Spleen (tissue), 11 donors: ENCODE results near the gene GABPB1. TPM values are rescaled to one million over a fixed set of nuclear protein-coding genes. Genes with fewer than 3 reads are reported as not detected.
"Not testable (repeated sequence)": the region's sequence is repeated elsewhere in the genome, so short reads cannot be mapped to it uniquely, and the experiment has no call there.

ENCODE experiments used
- DNase-seq: peaks from one replicate; pipeline ENCODE4 v3.0.0-alpha.2; 2020
- H3K27ac ChIP-seq, 8 donors: fragments of 200-600 bp; sonication (generic) in 7 of 8; 1 replicate in 4 of 8; 2 replicates in 4 of 8; pipeline versions ENCODE4 v1.5.0 to v1.8.0; 2016 to 2021; ENCODE audit warnings: inconsistent platforms in 4 of 8, mild to moderate bottlenecking in 4 of 8, moderate library complexity in 1 of 8
- H3K27me3 ChIP-seq, 7 donors: fragments of 200-600 bp; sonication (generic) in 6 of 7; replicated peaks in 1 of 7; 1 replicate in 4 of 7; 2 replicates in 3 of 7; pipeline versions ENCODE4 v1.5.0 to v1.8.0; 2016 to 2021; ENCODE audit warnings: inconsistent platforms in 3 of 7, mild to moderate bottlenecking in 1 of 7
- H3K36me3 ChIP-seq, 6 donors: fragments of 200-600 bp; sonication (generic) in 5 of 6; 1 replicate in 4 of 6; 2 replicates in 2 of 6; pipeline versions ENCODE4 v1.5.0 to v1.8.0; 2016 to 2021; ENCODE audit warnings: inconsistent platforms in 2 of 6
- H3K4me1 ChIP-seq, 6 donors: fragments of 200-600 bp; sonication (generic) in 5 of 6; 1 replicate in 3 of 6; 2 replicates in 3 of 6; pipeline versions ENCODE4 v1.5.0 to v1.8.0; 2016 to 2021; ENCODE audit warnings: inconsistent platforms in 3 of 6
- H3K4me3 ChIP-seq, 8 donors: fragments of 200-600 bp; sonication (generic) in 7 of 8; 1 replicate in 4 of 8; 2 replicates in 4 of 8; pipeline versions ENCODE4 v1.5.0 to v1.8.0; 2016 to 2021; ENCODE audit warnings: inconsistent platforms in 4 of 8, mild to moderate bottlenecking in 4 of 8, moderate library complexity in 2 of 8
- H3K9me3 ChIP-seq, 8 donors: fragments of 200-600 bp; sonication (generic) in 7 of 8; 1 replicate in 4 of 8; 2 replicates in 4 of 8; pipeline versions ENCODE4 v1.5.0 to v1.8.0; 2016 to 2021; ENCODE audit warnings: inconsistent platforms in 4 of 8
- POLR2A ChIP-seq, 3 donors: fragments of 450-650 bp; IDR thresholded peaks; one replicate each; pipeline ENCODE4 v1.5.1; 2017; ENCODE audit warnings: antibody characterized with exemption in 3 of 3, mild to moderate bottlenecking in 1 of 3
- POLR2AphosphoS5 ChIP-seq, 3 donors: sonication (generic); formaldehyde crosslinking; IDR thresholded peaks; one replicate each; pipeline ENCODE4 v1.5.1; 2017; ENCODE audit warnings: antibody characterized with exemption in 3 of 3
- WGBS, 5 donors: extraction: QIAGEN DNeasy Blood & Tissue Kit in 3 of 5; methylation state at CpG; one replicate each; pipeline versions ENCODE4 v1.1.5 to v1.1.7; 2013 to 2018; 5-methylcytosine and 5-hydroxymethylcytosine counted together
- intact Hi-C: fragments of 100-400 bp; cut with DNase I; formaldehyde crosslinking; loops from one replicate; pipeline ENCODE4 v1.15.0; 2023; ENCODE audit warnings: low total_unique reads
- polyA plus RNA-seq, 3 donors: library from polyadenylated mRNA; stranded (reverse); fragments of 200-250 nt; gene quantifications; one replicate each; pipeline ENCODE4 v1.2.1, GENCODE V29; 2013
- total RNA-seq, 7 donors: library from RNA; depleted of rRNA in 3 of 7; stranded (reverse); fragments of >200 nt in 3 of 7; fragmentation: NEBNext Ultra II Directional in 4 of 7; extraction: Animal tissue kit (Norgen Biotek cat#: 25700) in 4 of 7; gene quantifications; one replicate each; pipeline versions ENCODE4 v1.1.0 to v1.2.1, GENCODE V29; 2016 to 2021
- TF ChIP-seq, protein P1 (sequence below), 11 experiments: fragments of 200-600 bp in 7 of 11; fragments of 450-650 bp in 4 of 11; sonication (generic) in 4 of 11; IDR thresholded peaks in 8 of 11; conservative IDR thresholded peaks in 3 of 11; 1 replicate in 7 of 11; 2 replicates in 4 of 11; pipeline versions ENCODE4 v1.4.0 to v1.8.0; 2016 to 2021; ENCODE audit warnings: antibody characterized with exemption in 11 of 11, inconsistent platforms in 4 of 11, mild to moderate bottlenecking in 1 of 11
- donor health status: healthy with polysubstance abuse.
- donor health status: DM: no; HTN: no; CAD: no; lungs with moderate emphysema.
- donor health status: DM: no; HTN: no; CAD: no.
- donor health status: Bipolar disorder and iron deficiency.
- donor health status: healthy.
- donor health status: DM: no; HTN: no; CAD: no.
- donor health status: DM: yes; HTN: yes; CAD: no.

Gene GABPB1
- total and polyA plus RNA-seq, 10 donors, result 7.7 to 36.9 (median 21.8) TPM

DNA sequence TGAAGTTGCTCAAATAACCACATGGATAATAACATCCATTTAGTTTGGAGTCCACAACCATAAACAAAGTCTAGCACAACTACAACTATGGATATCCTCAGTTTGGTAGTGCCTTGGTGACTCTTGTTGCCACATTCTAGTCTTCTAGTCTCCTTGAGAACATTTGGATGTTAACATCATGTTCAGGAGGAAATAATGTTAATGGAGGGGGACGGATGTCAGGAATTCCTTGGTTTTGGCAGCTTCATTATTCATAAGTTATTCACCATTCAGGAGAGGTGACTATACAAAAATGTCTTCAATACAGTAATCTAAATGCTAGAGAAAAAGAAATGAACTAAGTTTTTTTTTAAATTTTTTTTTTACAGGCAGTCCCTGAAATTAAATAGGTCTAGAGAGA lies 26.4 kb upstream of the GABPB1 start:
- DNase-seq, result no peak
- H3K4me1 ChIP-seq, result peaks cover 0 to 9% (median 0%) of the 10 kb centered on the region in 6 donors
- no peak overlapping the region for H3K27ac ChIP-seq
- H3K36me3 ChIP-seq, result no peaks in the 10 kb centered on the region
- H3K9me3 ChIP-seq, result no peaks in the 10 kb centered on the region
- WGBS, 5 donors, result 53 to 86% (median 77%) methylated on average over 1 of the region's 1 CpG
- no peak overlapping the region for H3K4me3 ChIP-seq
- TF ChIP-seq POLR2A (IDR thresholded peaks at IDR 0.05) (no peak), POLR2AphosphoS5 (IDR thresholded peaks at IDR 0.05) (no peak)
- TF ChIP-seq, protein P1, sequence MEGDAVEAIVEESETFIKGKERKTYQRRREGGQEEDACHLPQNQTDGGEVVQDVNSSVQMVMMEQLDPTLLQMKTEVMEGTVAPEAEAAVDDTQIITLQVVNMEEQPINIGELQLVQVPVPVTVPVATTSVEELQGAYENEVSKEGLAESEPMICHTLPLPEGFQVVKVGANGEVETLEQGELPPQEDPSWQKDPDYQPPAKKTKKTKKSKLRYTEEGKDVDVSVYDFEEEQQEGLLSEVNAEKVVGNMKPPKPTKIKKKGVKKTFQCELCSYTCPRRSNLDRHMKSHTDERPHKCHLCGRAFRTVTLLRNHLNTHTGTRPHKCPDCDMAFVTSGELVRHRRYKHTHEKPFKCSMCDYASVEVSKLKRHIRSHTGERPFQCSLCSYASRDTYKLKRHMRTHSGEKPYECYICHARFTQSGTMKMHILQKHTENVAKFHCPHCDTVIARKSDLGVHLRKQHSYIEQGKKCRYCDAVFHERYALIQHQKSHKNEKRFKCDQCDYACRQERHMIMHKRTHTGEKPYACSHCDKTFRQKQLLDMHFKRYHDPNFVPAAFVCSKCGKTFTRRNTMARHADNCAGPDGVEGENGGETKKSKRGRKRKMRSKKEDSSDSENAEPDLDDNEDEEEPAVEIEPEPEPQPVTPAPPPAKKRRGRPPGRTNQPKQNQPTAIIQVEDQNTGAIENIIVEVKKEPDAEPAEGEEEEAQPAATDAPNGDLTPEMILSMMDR (IDR thresholded peaks at IDR 0.05 in 8 of 11, conservative IDR thresholded peaks at IDR 0.05 in 3 of 11), result no peak
- intact Hi-C loops, result no loop called here
- H3K27me3 ChIP-seq, result no peaks in the 10 kb centered on the region

DNA sequence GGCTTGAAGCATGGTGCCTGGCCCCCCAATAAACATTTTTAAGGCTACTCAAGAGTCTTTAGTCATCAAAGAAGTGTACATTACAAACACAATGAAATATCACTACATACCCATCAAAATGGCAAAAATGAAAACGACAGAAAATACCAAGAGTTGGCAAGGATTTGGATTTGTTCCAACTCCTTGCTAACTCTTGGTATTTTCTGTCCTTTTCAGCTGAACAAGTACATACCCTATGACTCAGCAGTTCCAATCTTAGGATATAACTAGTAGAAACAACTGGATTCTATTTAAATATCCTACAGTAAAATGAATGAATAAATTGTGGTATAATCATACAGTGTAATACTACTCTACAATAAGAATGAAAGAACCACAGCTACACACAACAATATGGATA lies 25.1 kb upstream of the GABPB1 start:
- Histone ChIP-seq H3K36me3 (no peaks in the 10 kb centered on the region), H3K27me3 (no peaks in the 10 kb centered on the region), H3K4me1 (peaks cover 0 to 9% (median 0%) of the 10 kb centered on the region in 6 donors), H3K4me3 (no peak overlapping the region), H3K9me3 (no peaks in the 10 kb centered on the region), H3K27ac (no peak overlapping the region)
- WGBS, 5 donors, result 27 to 93% (median 48%) methylated on average over 1 of the region's 1 CpG
- no peak for DNase-seq
- intact Hi-C loops, result no loop called here
- TF ChIP-seq POLR2AphosphoS5 (IDR thresholded peaks at IDR 0.05) (no peak), POLR2A (IDR thresholded peaks at IDR 0.05) (no peak)
- TF ChIP-seq, protein P1 (IDR thresholded peaks at IDR 0.05 in 8 of 11, conservative IDR thresholded peaks at IDR 0.05 in 3 of 11), result no peak

DNA sequence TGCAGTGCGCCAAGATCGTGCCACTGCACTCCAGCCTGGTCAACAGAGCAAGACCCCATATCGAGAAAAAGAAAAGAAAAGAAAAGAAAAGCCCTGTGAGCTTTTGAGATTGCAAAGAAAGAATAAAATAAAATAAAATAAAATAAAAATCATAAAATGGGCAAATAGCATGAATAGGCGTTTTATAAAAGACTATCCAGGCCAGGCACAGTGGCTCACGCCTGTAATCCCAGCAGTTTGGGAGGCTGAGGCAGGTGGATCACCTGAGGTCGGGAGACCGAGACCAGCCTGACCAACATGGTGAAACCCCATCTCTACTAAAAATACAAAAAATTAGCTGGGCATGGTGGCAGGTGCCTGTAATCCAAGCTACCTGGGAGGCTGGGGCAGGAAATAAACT lies 24.4 kb upstream of the GABPB1 start:
- H3K27ac ChIP-seq, intact Hi-C loops, H3K4me1 ChIP-seq, DNase-seq, H3K9me3 ChIP-seq, H3K27me3 ChIP-seq, H3K36me3 ChIP-seq, H3K4me3 ChIP-seq: not testable (repeated sequence)
- 91 to 97% (median 94%) methylated on average over 7 of the region's 7 CpGs for WGBS, 5 donors

DNA sequence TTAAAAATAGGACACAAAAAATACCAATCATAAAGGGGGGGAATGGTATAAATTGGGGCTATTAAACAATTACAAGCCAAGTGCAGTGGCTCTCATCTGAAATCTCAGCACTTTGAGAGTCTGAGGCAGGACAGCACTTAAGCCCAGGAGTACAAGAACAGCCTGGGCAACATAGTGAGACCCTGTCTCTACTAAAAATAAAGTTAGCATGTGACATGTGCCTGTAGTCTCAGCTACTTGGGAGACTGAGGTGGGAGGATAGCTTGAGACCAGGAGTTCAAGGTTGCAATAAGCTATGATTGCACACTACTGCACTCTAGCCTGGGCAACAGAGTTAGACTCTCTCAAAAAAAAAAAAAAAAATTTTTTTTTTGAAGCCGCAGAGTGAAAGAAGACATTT lies 23.8 kb upstream of the GABPB1 start:
- DNase-seq, result no peak
- Histone ChIP-seq H3K27ac (no peak overlapping the region), H3K27me3 (no peaks in the 10 kb centered on the region), H3K9me3 (no peaks in the 10 kb centered on the region), H3K4me1 (peaks cover 0 to 9% (median 0%) of the 10 kb centered on the region in 6 donors), H3K36me3 (no peaks in the 10 kb centered on the region), H3K4me3 (no peak overlapping the region)
- no peak for TF ChIP-seq POLR2AphosphoS5 (IDR thresholded peaks at IDR 0.05)
- intact Hi-C loops, result no loop called here
- WGBS, 5 donors, result 93 to 100% (median 96%) methylated on average over 1 of the region's 1 CpG

DNA sequence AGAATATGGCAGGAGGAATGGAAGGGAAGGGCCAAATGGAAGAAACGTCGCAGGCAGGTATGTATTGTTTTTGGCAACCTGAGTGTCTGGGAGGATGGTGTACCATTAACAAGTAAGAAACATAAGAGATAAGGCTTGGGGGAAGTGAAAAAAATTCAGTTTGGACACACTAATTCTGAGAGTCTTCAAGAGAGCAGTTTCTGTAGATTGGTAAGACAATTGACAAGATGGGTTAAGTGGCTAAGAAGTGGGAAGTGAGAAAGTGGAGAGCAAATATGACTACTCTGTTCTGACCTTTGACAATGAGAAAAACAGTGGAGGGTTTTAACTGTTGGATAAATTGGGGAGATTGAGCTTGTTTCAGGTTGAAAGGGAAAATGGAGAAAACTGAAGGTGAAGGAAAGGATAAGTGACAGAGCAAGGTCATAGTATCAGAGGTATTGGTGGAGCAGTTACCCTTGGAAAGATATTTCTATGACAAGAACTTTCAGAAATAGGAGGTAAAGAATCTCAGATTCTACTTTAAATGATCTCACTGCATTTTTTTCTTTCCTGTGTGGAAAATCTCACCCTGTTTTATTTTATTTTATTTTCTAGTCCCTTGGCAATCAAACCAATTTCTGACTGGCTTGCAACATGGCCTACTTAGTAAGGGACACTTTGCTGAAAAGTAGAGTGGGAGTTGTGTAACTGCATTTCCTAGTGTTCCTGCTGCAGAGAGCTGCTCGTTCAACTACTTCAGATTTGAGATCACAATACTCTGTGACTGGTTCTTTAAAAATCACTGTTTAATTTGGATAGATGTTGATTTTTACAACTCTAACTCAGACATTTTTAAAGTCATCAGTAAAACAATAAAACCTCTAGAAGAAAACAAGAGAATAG lies 23.1 kb upstream of the GABPB1 start:
- intact Hi-C loops, result no loop called here
- Histone ChIP-seq H3K4me3 (no peak overlapping the region), H3K4me1 (peaks cover 0 to 9% (median 0%) of the 10 kb centered on the region in 6 donors), H3K9me3 (no peaks in the 10 kb centered on the region), H3K36me3 (no peaks in the 10 kb centered on the region), H3K27me3 (no peaks in the 10 kb centered on the region), H3K27ac (no peak overlapping the region)
- TF ChIP-seq POLR2AphosphoS5 (IDR thresholded peaks at IDR 0.05) (no peak), POLR2A (IDR thresholded peaks at IDR 0.05) (no peak)
- TF ChIP-seq, protein P1 (IDR thresholded peaks at IDR 0.05 in 8 of 11, conservative IDR thresholded peaks at IDR 0.05 in 3 of 11), result no peak
- DNase-seq, result no peak
- WGBS, 5 donors, result 51 to 72% (median 55%) methylated on average over 3 of the region's 3 CpGs

DNA sequence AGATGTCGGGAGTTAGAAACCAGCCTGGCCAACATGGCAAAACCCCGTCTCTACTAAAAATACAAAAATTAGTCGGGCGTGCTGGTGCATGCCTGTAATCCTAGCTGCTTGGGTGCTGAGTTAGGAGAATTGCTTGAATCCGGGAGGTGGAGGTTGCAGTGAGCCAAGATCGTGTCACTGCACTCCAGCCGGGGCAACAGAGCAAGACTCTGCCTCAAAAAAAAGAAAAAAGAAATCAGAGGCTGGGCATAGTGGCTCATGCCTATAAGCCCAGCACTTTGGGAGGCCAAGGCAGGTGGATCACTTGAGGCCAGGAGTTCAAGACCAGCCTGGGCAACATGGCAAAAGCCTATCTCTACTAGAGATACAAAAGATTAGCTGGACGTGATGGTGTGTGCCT lies 14.6 kb upstream of the GABPB1 start:
- H3K4me1 ChIP-seq, intact Hi-C loops, H3K27ac ChIP-seq, DNase-seq, H3K4me3 ChIP-seq, H3K36me3 ChIP-seq, H3K9me3 ChIP-seq, H3K27me3 ChIP-seq: not testable (repeated sequence)
- 94 to 96% (median 95%) methylated on average over 8 of the region's 8 CpGs for WGBS, 5 donors
